Astrocyte (in vitro differentiated cells and primary cell): ENCODE results near the gene ZBTB47.

Experiments used
- EZH2 ChIP-seq: IDR thresholded peaks from 2 replicates; pipeline ENCODE4 v1.6.1; 2012; ENCODE audit warnings: mild to moderate bottlenecking, low read length, inconsistent platforms; ENCODE audit not compliant: insufficient read depth
- TF ChIP-seq, protein P1 (sequence below): IDR thresholded peaks from 2 replicates; pipeline ENCODE4 v1.5.1; 2011; ENCODE audit warnings: low read depth, mild to moderate bottlenecking, inconsistent platforms, low read length, moderate library complexity; ENCODE audit not compliant: insufficient read depth

DNA sequence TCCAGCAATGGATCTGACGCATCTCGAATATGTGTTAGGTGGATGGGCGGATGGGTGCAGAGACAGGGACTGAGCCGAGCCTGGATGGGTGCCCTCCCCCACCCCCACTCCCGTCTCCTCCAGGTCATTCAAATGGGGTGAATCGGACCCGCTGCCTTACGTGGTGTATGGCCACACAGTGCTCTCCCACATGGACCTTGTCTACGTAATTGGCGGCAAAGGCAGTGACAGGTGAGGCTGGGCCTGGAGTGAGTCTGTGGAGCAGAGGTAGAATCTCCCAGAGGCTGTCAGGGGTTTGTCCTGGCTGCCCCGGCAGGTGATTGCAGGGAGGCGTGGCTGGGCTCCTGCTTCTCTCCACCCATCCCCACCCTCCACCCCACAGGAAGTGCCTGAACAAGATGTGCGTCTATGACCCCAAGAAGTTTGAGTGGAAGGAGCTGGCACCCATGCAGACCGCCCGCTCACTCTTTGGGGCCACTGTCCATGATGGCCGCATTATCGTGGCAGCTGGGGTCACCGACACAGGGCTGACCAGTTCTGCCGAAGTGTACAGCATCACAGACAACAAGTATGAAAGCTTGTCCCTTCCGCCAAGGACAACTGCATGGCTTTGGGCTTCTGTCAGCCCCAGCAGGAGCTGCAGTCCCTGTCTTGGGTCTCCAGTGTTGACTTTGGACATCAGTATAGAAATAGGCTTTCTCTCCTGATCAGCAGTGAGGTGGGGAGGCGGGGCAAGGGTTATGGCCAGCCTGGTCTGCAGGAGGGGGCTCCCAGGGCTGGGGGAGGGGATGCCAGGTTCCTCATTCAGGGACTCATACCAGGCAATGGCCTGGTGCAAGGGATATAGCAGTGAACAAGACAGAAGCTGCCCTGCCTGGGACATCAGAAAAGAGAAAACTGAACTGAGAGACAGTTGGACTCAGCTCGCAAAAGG, 35.3 kb downstream of the ZBTB47 start:
- TF ChIP-seq, protein P1, sequence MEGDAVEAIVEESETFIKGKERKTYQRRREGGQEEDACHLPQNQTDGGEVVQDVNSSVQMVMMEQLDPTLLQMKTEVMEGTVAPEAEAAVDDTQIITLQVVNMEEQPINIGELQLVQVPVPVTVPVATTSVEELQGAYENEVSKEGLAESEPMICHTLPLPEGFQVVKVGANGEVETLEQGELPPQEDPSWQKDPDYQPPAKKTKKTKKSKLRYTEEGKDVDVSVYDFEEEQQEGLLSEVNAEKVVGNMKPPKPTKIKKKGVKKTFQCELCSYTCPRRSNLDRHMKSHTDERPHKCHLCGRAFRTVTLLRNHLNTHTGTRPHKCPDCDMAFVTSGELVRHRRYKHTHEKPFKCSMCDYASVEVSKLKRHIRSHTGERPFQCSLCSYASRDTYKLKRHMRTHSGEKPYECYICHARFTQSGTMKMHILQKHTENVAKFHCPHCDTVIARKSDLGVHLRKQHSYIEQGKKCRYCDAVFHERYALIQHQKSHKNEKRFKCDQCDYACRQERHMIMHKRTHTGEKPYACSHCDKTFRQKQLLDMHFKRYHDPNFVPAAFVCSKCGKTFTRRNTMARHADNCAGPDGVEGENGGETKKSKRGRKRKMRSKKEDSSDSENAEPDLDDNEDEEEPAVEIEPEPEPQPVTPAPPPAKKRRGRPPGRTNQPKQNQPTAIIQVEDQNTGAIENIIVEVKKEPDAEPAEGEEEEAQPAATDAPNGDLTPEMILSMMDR, result no peak
- TF ChIP-seq EZH2, result no peak
